ENCODE data around the gene CHADL. TPM values are rescaled to one million over a fixed set of nuclear protein-coding genes. Genes with fewer than 3 reads are reported as not detected.

The CHADL gene
- total and polyA plus RNA-seq, 9 of the 15 experiments (the other 6 are each of a cell fraction or from before 2014, with no cell fraction given): not detected

- ATAC-seq (no peak), DNase-seq (ENCODE audit: extremely low read depth in 1 of 4, low spot score in 3 of 4) (no peak), FAIRE-seq (no peak)
- no peak overlapping the region for H3K4me3 ChIP-seq
- H3K79me2 ChIP-seq (ENCODE audit: control insufficient read depth, insufficient read depth, low read length): 0 out of 3 replicates have a peak, but pooled peaks cover 2% of the 10 kb centered on the region
- intact Hi-C loops (cut with micrococcal nuclease): no loop called here
- H4K20me1 ChIP-seq (replicated peaks; ENCODE audit: control insufficient read depth, insufficient read depth, low read length): no peaks in the 10 kb centered on the region
- H3K27me3 ChIP-seq (ENCODE audit: control insufficient read depth in 2 of 2, insufficient read depth in 2 of 2, low read length in 2 of 2): no peaks in the 10 kb centered on the region
- ChIA-PET CTCF (ENCODE audit: low intra/inter-chr PET ratio) (no interaction called here), POLR2A (interaction anchor here (0.6 to 1.4 kb wide), 4 partner anchors 10 to 47 kb away, joined by 3 to 6 read pairs (median 4); no protein-coding TSS in a partner anchor)
- no peak overlapping the region for H3K9ac ChIP-seq (ENCODE audit: insufficient read depth in 1 of 2, low read depth in 2 of 2, low read length in 2 of 2)
- peaks cover 72% of the 10 kb centered on the region for H3K36me3 ChIP-seq (ENCODE audit: control insufficient read depth, insufficient read depth, low read length)
- no peaks in the 10 kb centered on the region for H3K4me1 ChIP-seq (replicated peaks in 1 of 2; ENCODE audit: control insufficient read depth in 2 of 2, insufficient read depth in 2 of 2, low read length in 2 of 2)
- no peak overlapping the region for H2AFZ ChIP-seq (ENCODE audit: low read depth, low read length)
- WGBS (ENCODE audit: insufficient coverage, low coverage, missing lambda C conversion rate): 100% methylated on average over 4 of the region's 4 CpGs
- no peaks in the 10 kb centered on the region for H3K9me3 ChIP-seq (replicated peaks; ENCODE audit: control insufficient read depth, insufficient read depth, low read depth, low read length)
- H3K27ac ChIP-seq (ENCODE audit: extremely low read depth, low read depth, low read length): no peak overlapping the region
- no TSS peak for BruUV-seq (replicated peaks)
- in situ Hi-C loops (cut with MboI): no loop called here
- no peak overlapping the region for H3K4me2 ChIP-seq (ENCODE audit: insufficient read depth, low read length)
- TF ChIP-seq IRF1 (CRISPR knock-in tag; IDR thresholded peaks at IDR 0.05; ENCODE audit: borderline replicate concordance): no peak
- no peak for TF ChIP-seq ZFP1 (CRISPR knock-in tag; IDR thresholded peaks at IDR 0.05)
- no peak for TF ChIP-seq EZH2 (IDR thresholded peaks at IDR 0.05; ENCODE audit: borderline replicate concordance, low read depth, low read length)
- no peak for TF ChIP-seq ZNF274 (IDR thresholded peaks at IDR 0.05; ENCODE audit: borderline replicate concordance, low read depth, low read length)
- no peak for TF ChIP-seq CBX8 (IDR thresholded peaks at IDR 0.05; ENCODE audit: borderline replicate concordance, extremely low read depth, low read depth, low read length, poor library complexity, severe bottlenecking)
- no peaks in the 10 kb centered on the region for H3K9me1 ChIP-seq (ENCODE audit: control insufficient read depth, insufficient read depth, low read length)
These were observed 34.1 kb upstream of the CHADL start for GRCh38 chr22:41274856-41275255.
